Measurements from ENCODE around the gene ALDOC. TPM values are rescaled to one million over a fixed set of nuclear protein-coding genes. Genes with fewer than 3 reads are reported as not detected.

ALDOC gene
- total RNA-seq, 1 donor from 2014 or later = 3.2 TPM

DNA sequence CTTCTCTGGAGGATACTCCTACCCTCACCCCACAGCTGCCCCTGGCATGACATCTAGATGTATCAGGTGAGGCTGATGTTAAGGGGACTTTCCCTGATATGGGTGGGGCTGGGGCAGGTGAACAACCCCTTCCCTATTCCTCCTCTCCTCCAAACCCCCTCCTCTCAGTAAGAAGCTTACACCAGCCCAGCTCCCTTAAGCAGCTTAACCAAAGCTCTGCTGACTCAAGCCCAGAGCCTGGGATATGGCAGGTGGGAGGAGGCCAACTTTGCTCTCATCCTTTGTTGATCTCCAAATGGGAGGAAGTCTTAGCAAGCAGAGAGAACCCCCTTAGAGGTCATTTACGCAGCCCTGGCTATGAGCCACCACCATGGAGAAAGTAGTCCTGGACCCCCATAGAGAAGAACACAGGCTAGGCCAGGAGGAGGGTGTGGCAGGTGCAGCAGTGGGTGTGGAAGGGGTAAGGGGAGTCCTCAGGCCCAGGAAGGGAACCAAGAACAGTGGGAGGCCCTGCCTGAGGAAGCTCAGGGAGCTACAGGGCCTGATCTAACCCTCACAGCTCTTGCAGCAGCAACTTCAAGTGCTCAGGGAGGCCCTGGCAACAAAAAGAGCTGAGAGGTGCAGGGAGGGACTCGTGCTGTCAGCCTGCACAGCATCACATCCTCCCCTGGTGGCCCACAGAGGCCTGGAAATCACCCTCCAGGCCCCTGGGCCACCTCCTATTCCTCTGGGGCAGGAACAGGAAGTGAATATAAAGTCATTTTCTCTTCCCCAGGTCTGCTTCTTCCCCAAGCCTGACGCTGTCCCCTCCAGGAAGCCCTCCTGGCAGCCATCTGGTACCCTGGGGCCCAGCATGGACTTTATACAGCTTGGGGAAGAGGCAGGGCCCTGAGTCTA lies 27.2 kb downstream of the ALDOC start:
- TF ChIP-seq, protein P1, sequence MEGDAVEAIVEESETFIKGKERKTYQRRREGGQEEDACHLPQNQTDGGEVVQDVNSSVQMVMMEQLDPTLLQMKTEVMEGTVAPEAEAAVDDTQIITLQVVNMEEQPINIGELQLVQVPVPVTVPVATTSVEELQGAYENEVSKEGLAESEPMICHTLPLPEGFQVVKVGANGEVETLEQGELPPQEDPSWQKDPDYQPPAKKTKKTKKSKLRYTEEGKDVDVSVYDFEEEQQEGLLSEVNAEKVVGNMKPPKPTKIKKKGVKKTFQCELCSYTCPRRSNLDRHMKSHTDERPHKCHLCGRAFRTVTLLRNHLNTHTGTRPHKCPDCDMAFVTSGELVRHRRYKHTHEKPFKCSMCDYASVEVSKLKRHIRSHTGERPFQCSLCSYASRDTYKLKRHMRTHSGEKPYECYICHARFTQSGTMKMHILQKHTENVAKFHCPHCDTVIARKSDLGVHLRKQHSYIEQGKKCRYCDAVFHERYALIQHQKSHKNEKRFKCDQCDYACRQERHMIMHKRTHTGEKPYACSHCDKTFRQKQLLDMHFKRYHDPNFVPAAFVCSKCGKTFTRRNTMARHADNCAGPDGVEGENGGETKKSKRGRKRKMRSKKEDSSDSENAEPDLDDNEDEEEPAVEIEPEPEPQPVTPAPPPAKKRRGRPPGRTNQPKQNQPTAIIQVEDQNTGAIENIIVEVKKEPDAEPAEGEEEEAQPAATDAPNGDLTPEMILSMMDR (IDR thresholded peaks at IDR 0.05) = no peak
- Mint-ChIP-seq H3K36me3 (ENCODE audit: unreplicated experiment) (peaks cover 9% of the 10 kb centered on the region), H3K27ac (ENCODE audit: unreplicated experiment) (no peak overlapping the region), H3K27me3 (ENCODE audit: unreplicated experiment) (no peaks in the 10 kb centered on the region), H3K4me3 (ENCODE audit: unreplicated experiment) (no peak overlapping the region), H3K9me3 (ENCODE audit: unreplicated experiment) (no peaks in the 10 kb centered on the region), H3K4me1 (ENCODE audit: unreplicated experiment) (peaks cover 21% of the 10 kb centered on the region)
- no peak for DNase-seq (ENCODE audit: extremely low spot score, unreplicated experiment)

DNA sequence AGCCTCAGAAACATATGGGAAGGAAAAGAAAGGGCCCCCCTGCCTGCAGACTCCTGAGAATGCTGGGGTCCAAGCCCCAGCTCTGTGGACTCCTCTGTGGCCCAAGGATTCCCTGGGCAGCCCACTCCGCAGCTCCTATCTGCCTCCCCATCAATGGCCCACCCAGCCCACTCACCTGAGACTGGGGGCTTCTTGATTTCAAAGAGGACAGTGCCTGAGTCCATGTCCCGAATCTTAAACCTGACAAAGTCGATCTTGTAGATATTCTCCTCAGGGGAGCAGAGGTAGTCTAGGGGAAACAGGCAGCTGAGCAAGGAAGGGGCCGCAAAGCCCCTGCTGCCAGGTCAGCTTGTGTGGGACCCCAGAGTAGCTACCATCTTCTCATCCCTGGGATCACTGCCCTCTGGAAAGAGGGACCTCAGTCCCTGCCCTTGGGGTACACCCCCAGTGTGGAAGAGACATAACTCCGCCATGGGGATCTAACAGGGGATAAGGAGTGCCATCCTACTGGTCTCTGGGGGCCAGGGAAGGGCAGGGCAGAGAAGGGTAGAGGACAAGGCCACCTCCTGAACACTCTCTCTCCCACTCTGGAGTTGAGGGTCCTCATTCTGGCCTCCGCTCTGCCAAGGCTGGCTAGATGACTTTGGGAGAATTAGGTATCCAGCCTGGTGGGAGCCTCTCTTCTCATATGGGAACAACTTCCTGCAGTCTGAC lies 28.1 kb downstream of the ALDOC start:
- no peaks in the 10 kb centered on the region for H3K27me3 Mint-ChIP-seq (ENCODE audit: unreplicated experiment)
- no peak overlapping the region for H3K4me3 Mint-ChIP-seq (ENCODE audit: unreplicated experiment)
- H3K9me3 Mint-ChIP-seq (ENCODE audit: unreplicated experiment) = no peaks in the 10 kb centered on the region
- TF ChIP-seq, protein P1 (IDR thresholded peaks at IDR 0.05) = peak; percentile 3
- H3K27ac Mint-ChIP-seq (ENCODE audit: unreplicated experiment) = no peak overlapping the region
- H3K36me3 Mint-ChIP-seq (ENCODE audit: unreplicated experiment) = peaks cover under 1% of the 10 kb centered on the region
- H3K4me1 Mint-ChIP-seq (ENCODE audit: unreplicated experiment) = peaks cover 21% of the 10 kb centered on the region
- DNase-seq (ENCODE audit: extremely low spot score, unreplicated experiment) = no peak

DNA sequence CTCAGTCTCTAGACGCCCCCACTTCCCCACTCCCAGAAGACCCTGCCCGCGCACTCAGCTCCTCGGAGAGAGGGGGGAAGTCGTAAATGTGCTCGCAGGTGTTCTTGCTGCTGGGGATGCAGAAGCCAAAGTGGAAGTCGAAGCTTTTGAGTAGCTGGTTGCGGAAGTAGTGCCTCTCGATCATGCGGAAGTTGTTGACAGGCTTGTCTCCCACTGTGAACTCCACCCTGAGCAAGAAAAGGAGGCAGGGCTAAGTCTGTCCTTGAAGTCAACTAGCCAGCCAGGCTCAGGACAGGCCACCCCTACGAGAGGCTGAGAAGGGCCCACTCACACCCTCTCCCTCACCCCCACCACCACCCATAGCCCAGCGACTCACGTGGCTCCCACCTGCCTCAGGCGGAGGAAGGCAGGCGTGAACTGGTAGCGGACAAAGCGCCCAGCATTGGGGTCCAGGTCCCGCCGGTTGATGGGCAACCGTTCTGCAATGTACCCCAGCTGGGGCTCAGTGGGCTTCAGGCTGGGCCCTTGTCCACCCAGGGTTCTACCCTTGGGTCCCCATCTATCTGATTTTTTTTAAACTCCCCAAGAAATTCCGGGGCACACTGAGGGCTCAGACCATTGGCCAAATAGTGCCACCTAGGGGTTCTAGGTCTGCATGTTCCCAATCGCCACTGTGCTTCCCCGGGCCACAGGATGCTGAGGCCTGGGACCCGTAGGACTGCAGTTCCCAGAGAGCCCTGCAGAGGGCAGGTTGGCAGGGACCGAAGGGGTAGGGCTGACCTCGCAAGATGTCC lies 28.9 kb downstream of the ALDOC start:
- TF ChIP-seq, protein P1 (IDR thresholded peaks at IDR 0.05) = peak; percentile 80
- H3K36me3 Mint-ChIP-seq (ENCODE audit: unreplicated experiment) = no peaks in the 10 kb centered on the region
- no peaks in the 10 kb centered on the region for H3K9me3 Mint-ChIP-seq (ENCODE audit: unreplicated experiment)
- H3K27me3 Mint-ChIP-seq (ENCODE audit: unreplicated experiment) = no peaks in the 10 kb centered on the region
- no peak overlapping the region for H3K4me3 Mint-ChIP-seq (ENCODE audit: unreplicated experiment)
- no peak overlapping the region for H3K27ac Mint-ChIP-seq (ENCODE audit: unreplicated experiment)
- DNase-seq (ENCODE audit: extremely low spot score, unreplicated experiment) = peak; percentile 92
- H3K4me1 Mint-ChIP-seq (ENCODE audit: unreplicated experiment) = peaks cover 20% of the 10 kb centered on the region

DNA sequence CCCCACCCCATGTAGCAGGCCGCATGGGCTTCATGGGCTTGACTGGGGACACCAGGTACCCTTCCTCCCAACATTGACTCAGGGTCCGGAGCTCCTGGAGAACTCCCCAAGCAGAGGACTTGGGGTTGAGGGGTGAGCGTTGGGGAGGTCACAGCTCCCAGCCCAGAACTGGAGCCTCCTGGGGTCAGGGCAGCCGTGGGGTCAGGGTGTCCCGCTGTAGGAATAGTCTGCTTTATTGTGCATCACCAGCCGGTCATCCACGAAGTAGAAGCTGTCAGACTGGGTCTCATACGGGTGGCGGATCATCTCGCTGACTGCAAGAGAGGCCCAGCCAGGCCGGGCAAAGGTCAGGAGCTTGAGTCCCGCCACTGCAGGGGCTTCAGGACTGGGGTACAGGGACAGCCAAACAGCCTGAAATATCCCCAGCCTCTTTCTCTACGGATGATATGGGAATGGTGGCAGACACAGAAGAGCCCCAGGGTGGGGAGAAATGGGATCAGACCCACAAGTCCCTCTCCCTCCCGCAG lies 29.5 kb downstream of the ALDOC start:
- Mint-ChIP-seq H3K4me3 (ENCODE audit: unreplicated experiment) (no peak overlapping the region), H3K9me3 (ENCODE audit: unreplicated experiment) (no peaks in the 10 kb centered on the region), H3K4me1 (ENCODE audit: unreplicated experiment) (peaks cover 19% of the 10 kb centered on the region), H3K27me3 (ENCODE audit: unreplicated experiment) (no peaks in the 10 kb centered on the region), H3K36me3 (ENCODE audit: unreplicated experiment) (no peaks in the 10 kb centered on the region), H3K27ac (ENCODE audit: unreplicated experiment) (no peak overlapping the region)
- no peak for DNase-seq (ENCODE audit: extremely low spot score, unreplicated experiment)
- TF ChIP-seq, protein P1 (IDR thresholded peaks at IDR 0.05) = no peak
